Measurements from ENCODE around the gene ASAP2.
A peak's percentile ranks its signal among the peaks of the same experiment; 100 is the strongest.

Gene ASAP2

GRCh38 chr2:9410108-9410507 lies 203.5 kb downstream of the ASAP2 start:
- DNase-seq, result no peak

- DNase-seq, result no peak
Observed at GRCh38 chr2:9412781-9413180, 206.2 kb downstream of the ASAP2 start.

GRCh38 chr2:9415516-9416169 lies 209.0 kb downstream of the ASAP2 start:
- DNase-seq, result no peak

GRCh38 chr2:9416267-9416961 lies 209.8 kb downstream of the ASAP2 start:
- no peak for DNase-seq

GRCh38 chr2:9416962-9417316 lies 210.3 kb downstream of the ASAP2 start:
- DNase-seq, result no peak

- no peak for DNase-seq
Observed at GRCh38 chr2:9417725-9418124, 211.1 kb downstream of the ASAP2 start.

GRCh38 chr2:9418746-9419145 lies 212.1 kb downstream of the ASAP2 start:
- no peak for DNase-seq

GRCh38 chr2:9419541-9419940 lies 212.9 kb downstream of the ASAP2 start:
- no peak for DNase-seq

- DNase-seq, result no peak
Observed at GRCh38 chr2:9420495-9420894, 213.9 kb downstream of the ASAP2 start.

GRCh38 chr2:9422321-9423099 lies 215.9 kb downstream of the ASAP2 start:
- no peak for DNase-seq

GRCh38 chr2:9423100-9423921 lies 216.7 kb downstream of the ASAP2 start, which contains the start of the genes CPSF3 and ITGB1BP1:
TSS of gene CPSF3 (plus strand) at chr2:9423654. CDS start at chr2:9423774, 120 bp downstream.
TSS of gene ITGB1BP1 (minus strand) at chr2:9423528. CDS start at chr2:9418697, 4,831 bp downstream.
- DNase-seq, result peak; percentile 98

GRCh38 chr2:9423922-9424272 lies 217.3 kb downstream of the ASAP2 start:
- no peak for DNase-seq

GRCh38 chr2:9424447-9425164 lies 218.0 kb downstream of the ASAP2 start:
- no peak for DNase-seq

- no peak for DNase-seq
Observed at GRCh38 chr2:9428965-9429577, 222.5 kb downstream of the ASAP2 start.

GRCh38 chr2:9430316-9431293 lies 224.0 kb downstream of the ASAP2 start:
- no peak for DNase-seq

GRCh38 chr2:9434489-9434888 lies 227.9 kb downstream of the ASAP2 start:
- DNase-seq, result no peak

- no peak for DNase-seq
Observed at GRCh38 chr2:9439536-9439935, 232.9 kb downstream of the ASAP2 start.

- no peak for DNase-seq
Observed at GRCh38 chr2:9440058-9440727, 233.6 kb downstream of the ASAP2 start.

- no peak for DNase-seq
Observed at GRCh38 chr2:9441556-9441955, 234.9 kb downstream of the ASAP2 start.

- DNase-seq, result no peak
Observed at GRCh38 chr2:9443526-9443925, 236.9 kb downstream of the ASAP2 start.
